WTC11 (cell line): ENCODE measurements around the gene AFG3L2. TPM values are rescaled to one million over a fixed set of nuclear protein-coding genes. Genes with fewer than 3 reads are reported as not detected.

Experiments
- ATAC-seq: fragments of 200-7000 bp; cut with Tn5 transposase; 2 replicates; pipeline ENCODE4 v1.10.0; 2021; ENCODE audit warnings: mild to moderate bottlenecking, moderate library complexity
- CTCF ChIA-PET: fragments of 300-600 bp; sonication (Branson Sonifier 250); formaldehyde crosslinking; loops from one replicate; lab custom pipeline; 2021; ENCODE audit warnings: antibody characterized with exemption; lab: Charles Lee
- POLR2A ChIA-PET: fragments of 350-600 bp; sonication (Branson Sonifier 250); formaldehyde crosslinking; loops from one replicate; lab custom pipeline; 2021; ENCODE audit warnings: antibody characterized with exemption; lab: Charles Lee
- DNase-seq: peaks from one replicate; pipeline ENCODE4 v3.0.0; 2021; ENCODE audit warnings: low spot score
- H3K27ac Mint-ChIP-seq: 2 replicates; pipeline ENCODE4 v1.8.0; 2021; ENCODE audit warnings: mixed read lengths
- H3K27me3 Mint-ChIP-seq: 2 replicates; pipeline ENCODE4 v1.8.0; 2021; ENCODE audit warnings: low read depth, mild to moderate bottlenecking, moderate library complexity, mixed read lengths
- H3K36me3 Mint-ChIP-seq: 2 replicates; pipeline ENCODE4 v1.8.0; 2021; ENCODE audit warnings: mixed read lengths
- H3K4me1 Mint-ChIP-seq: 2 replicates; pipeline ENCODE4 v1.8.0; 2022; ENCODE audit warnings: mixed read lengths
- H3K4me3 Mint-ChIP-seq: 2 replicates; pipeline ENCODE4 v1.8.0; 2021; ENCODE audit warnings: mild to moderate bottlenecking, moderate library complexity, mixed read lengths
- H3K9me3 Mint-ChIP-seq: 2 replicates; pipeline ENCODE4 v1.8.0; 2021; ENCODE audit warnings: mixed read lengths
- ATF1 ChIP-seq: sonication (generic); formaldehyde crosslinking; IDR thresholded peaks from 2 replicates; pipeline ENCODE4 v1.8.1; 2023; ENCODE audit warnings: mild to moderate bottlenecking, moderate library complexity, missing genetic modification reagents
- CBFB ChIP-seq: sonication (generic); formaldehyde crosslinking; IDR thresholded peaks from 2 replicates; pipeline ENCODE4 v1.8.1; 2022; ENCODE audit warnings: mild to moderate bottlenecking, low read depth, missing genetic modification reagents
- ELF4 ChIP-seq: sonication (generic); formaldehyde crosslinking; IDR thresholded peaks from 2 replicates; pipeline ENCODE4 v1.8.1; 2022; ENCODE audit warnings: low read depth, mild to moderate bottlenecking, moderate library complexity, missing genetic modification reagents
- IRF2 ChIP-seq: sonication (generic); formaldehyde crosslinking; IDR thresholded peaks from 2 replicates; pipeline ENCODE4 v1.8.0; 2022; ENCODE audit warnings: low read depth, missing genetic modification reagents, borderline replicate concordance
- NFYB ChIP-seq: sonication (generic); formaldehyde crosslinking; conservative IDR thresholded peaks from 2 replicates; pipeline ENCODE4 v1.8.0; 2022; ENCODE audit warnings: low read depth, missing genetic modification reagents
- NR3C1 ChIP-seq: sonication (generic); formaldehyde crosslinking; conservative IDR thresholded peaks from 2 replicates; pipeline ENCODE4 v1.8.1; 2023; ENCODE audit warnings: low read depth, mild to moderate bottlenecking, missing genetic modification reagents
- PRRX2 ChIP-seq: fragments of 250-450 bp; sonication (Bioruptor Pico); IDR thresholded peaks from 2 replicates; pipeline ENCODE4 v1.8.0; 2021; ENCODE audit warnings: mild to moderate bottlenecking
- SMAD3 ChIP-seq: sonication (generic); formaldehyde crosslinking; IDR thresholded peaks from 2 replicates; pipeline ENCODE4 v1.8.0; 2022; ENCODE audit warnings: missing genetic modification reagents, mild to moderate bottlenecking, borderline replicate concordance
- SP1 ChIP-seq: sonication (generic); formaldehyde crosslinking; conservative IDR thresholded peaks from 2 replicates; pipeline ENCODE4 v1.8.1; 2022; ENCODE audit warnings: missing genetic modification reagents
- TP53 ChIP-seq: sonication (generic); formaldehyde crosslinking; IDR thresholded peaks from 2 replicates; pipeline ENCODE4 v1.8.1; 2023; ENCODE audit warnings: mild to moderate bottlenecking, missing genetic modification reagents
- ZNF138 ChIP-seq: sonication (generic); formaldehyde crosslinking; conservative IDR thresholded peaks from 2 replicates; pipeline ENCODE4 v1.8.1; 2022; ENCODE audit warnings: mild to moderate bottlenecking, moderate library complexity, missing genetic modification reagents
- ZNF219 ChIP-seq: sonication (generic); formaldehyde crosslinking; IDR thresholded peaks from 2 replicates; pipeline ENCODE4 v1.8.0; 2023; ENCODE audit warnings: missing genetic modification reagents, mild to moderate bottlenecking, borderline replicate concordance
- ZNF232 ChIP-seq: sonication (generic); formaldehyde crosslinking; IDR thresholded peaks from 2 replicates; pipeline ENCODE4 v1.8.0; 2022; ENCODE audit warnings: mild to moderate bottlenecking, missing genetic modification reagents
- ZNF671 ChIP-seq: fragments of 250-450 bp; sonication (Bioruptor Pico); IDR thresholded peaks from 2 replicates; pipeline ENCODE4 v1.8.0; 2021; ENCODE audit warnings: mild to moderate bottlenecking
- total RNA-seq: library from RNA; stranded (reverse); gene quantifications from 3 replicates; pipeline ENCODE4 v1.2.3, GENCODE V29; 2021
- TF ChIP-seq, protein P1 (sequence below): sonication (generic); formaldehyde crosslinking; IDR thresholded peaks from 2 replicates; pipeline ENCODE4 v1.8.1; 2023; ENCODE audit warnings: mild to moderate bottlenecking, missing genetic modification reagents
- TF ChIP-seq, protein P2 (sequence below): sonication (generic); formaldehyde crosslinking; IDR thresholded peaks from 2 replicates; pipeline ENCODE4 v1.8.1; 2023; ENCODE audit warnings: mild to moderate bottlenecking, missing genetic modification reagents, borderline replicate concordance
- TF ChIP-seq, protein P3 (sequence below): fragments of 250-450 bp; sonication (Bioruptor Pico); IDR thresholded peaks from 2 replicates; pipeline ENCODE4 v1.9.0; 2021; ENCODE audit warnings: mild to moderate bottlenecking, borderline replicate concordance
- TF ChIP-seq, protein P4 (sequence below): sonication (generic); formaldehyde crosslinking; IDR thresholded peaks from 2 replicates; pipeline ENCODE4 v1.8.1; 2022; ENCODE audit warnings: mild to moderate bottlenecking, moderate library complexity, missing genetic modification reagents
- TF ChIP-seq, protein P5 (sequence below): sonication (generic); formaldehyde crosslinking; IDR thresholded peaks from 2 replicates; pipeline ENCODE4 v1.8.0; 2023; ENCODE audit warnings: mild to moderate bottlenecking, missing genetic modification reagents

Gene AFG3L2
- total RNA-seq, 1 experiment from 2014 or later, result 109 TPM

DNA sequence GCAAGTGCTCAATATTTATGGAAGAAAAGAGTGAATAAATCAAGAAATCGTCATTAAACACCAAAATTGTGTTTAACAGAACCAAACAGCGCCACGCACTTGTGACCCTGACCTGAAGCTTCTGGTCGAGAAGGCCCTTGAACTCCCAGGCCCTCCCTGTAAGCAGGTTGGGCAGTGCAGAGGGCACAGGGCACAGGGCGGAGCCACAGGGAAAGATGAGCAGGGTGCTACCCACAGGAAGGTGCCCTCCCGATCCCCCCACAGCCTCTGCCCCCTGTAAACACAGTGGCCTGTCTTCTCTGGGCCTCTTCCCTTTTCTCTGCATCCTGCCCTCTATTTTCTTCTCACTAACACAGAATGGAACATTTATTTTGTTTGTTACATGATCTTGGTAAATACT, 85.9 kb downstream of the AFG3L2 start:
- Mint-ChIP-seq H3K4me1 (peaks cover 29% of the 10 kb centered on the region), H3K27me3 (peaks cover 22% of the 10 kb centered on the region), H3K36me3 (no peaks in the 10 kb centered on the region), H3K27ac (no peak overlapping the region), H3K9me3 (no peaks in the 10 kb centered on the region), H3K4me3 (no peak overlapping the region)
- TF ChIP-seq ZNF138 (no peak), SP1 (CRISPR knock-in tag) (no peak), ZNF219 (CRISPR knock-in tag) (no peak), NR3C1 (no peak), TP53 (CRISPR knock-in tag) (no peak), NFYB (CRISPR knock-in tag) (no peak), ZNF671 (no peak), ATF1 (CRISPR knock-in tag) (no peak), SMAD3 (CRISPR knock-in tag) (no peak), CBFB (CRISPR knock-in tag) (no peak), IRF2 (CRISPR knock-in tag) (no peak)
- TF ChIP-seq, protein P1, sequence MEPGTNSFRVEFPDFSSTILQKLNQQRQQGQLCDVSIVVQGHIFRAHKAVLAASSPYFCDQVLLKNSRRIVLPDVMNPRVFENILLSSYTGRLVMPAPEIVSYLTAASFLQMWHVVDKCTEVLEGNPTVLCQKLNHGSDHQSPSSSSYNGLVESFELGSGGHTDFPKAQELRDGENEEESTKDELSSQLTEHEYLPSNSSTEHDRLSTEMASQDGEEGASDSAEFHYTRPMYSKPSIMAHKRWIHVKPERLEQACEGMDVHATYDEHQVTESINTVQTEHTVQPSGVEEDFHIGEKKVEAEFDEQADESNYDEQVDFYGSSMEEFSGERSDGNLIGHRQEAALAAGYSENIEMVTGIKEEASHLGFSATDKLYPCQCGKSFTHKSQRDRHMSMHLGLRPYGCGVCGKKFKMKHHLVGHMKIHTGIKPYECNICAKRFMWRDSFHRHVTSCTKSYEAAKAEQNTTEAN, result no peak
- TF ChIP-seq, protein P2, sequence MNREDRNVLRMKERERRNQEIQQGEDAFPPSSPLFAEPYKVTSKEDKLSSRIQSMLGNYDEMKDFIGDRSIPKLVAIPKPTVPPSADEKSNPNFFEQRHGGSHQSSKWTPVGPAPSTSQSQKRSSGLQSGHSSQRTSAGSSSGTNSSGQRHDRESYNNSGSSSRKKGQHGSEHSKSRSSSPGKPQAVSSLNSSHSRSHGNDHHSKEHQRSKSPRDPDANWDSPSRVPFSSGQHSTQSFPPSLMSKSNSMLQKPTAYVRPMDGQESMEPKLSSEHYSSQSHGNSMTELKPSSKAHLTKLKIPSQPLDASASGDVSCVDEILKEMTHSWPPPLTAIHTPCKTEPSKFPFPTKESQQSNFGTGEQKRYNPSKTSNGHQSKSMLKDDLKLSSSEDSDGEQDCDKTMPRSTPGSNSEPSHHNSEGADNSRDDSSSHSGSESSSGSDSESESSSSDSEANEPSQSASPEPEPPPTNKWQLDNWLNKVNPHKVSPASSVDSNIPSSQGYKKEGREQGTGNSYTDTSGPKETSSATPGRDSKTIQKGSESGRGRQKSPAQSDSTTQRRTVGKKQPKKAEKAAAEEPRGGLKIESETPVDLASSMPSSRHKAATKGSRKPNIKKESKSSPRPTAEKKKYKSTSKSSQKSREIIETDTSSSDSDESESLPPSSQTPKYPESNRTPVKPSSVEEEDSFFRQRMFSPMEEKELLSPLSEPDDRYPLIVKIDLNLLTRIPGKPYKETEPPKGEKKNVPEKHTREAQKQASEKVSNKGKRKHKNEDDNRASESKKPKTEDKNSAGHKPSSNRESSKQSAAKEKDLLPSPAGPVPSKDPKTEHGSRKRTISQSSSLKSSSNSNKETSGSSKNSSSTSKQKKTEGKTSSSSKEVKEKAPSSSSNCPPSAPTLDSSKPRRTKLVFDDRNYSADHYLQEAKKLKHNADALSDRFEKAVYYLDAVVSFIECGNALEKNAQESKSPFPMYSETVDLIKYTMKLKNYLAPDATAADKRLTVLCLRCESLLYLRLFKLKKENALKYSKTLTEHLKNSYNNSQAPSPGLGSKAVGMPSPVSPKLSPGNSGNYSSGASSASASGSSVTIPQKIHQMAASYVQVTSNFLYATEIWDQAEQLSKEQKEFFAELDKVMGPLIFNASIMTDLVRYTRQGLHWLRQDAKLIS (CRISPR knock-in tag), result no peak
- TF ChIP-seq, protein P3, sequence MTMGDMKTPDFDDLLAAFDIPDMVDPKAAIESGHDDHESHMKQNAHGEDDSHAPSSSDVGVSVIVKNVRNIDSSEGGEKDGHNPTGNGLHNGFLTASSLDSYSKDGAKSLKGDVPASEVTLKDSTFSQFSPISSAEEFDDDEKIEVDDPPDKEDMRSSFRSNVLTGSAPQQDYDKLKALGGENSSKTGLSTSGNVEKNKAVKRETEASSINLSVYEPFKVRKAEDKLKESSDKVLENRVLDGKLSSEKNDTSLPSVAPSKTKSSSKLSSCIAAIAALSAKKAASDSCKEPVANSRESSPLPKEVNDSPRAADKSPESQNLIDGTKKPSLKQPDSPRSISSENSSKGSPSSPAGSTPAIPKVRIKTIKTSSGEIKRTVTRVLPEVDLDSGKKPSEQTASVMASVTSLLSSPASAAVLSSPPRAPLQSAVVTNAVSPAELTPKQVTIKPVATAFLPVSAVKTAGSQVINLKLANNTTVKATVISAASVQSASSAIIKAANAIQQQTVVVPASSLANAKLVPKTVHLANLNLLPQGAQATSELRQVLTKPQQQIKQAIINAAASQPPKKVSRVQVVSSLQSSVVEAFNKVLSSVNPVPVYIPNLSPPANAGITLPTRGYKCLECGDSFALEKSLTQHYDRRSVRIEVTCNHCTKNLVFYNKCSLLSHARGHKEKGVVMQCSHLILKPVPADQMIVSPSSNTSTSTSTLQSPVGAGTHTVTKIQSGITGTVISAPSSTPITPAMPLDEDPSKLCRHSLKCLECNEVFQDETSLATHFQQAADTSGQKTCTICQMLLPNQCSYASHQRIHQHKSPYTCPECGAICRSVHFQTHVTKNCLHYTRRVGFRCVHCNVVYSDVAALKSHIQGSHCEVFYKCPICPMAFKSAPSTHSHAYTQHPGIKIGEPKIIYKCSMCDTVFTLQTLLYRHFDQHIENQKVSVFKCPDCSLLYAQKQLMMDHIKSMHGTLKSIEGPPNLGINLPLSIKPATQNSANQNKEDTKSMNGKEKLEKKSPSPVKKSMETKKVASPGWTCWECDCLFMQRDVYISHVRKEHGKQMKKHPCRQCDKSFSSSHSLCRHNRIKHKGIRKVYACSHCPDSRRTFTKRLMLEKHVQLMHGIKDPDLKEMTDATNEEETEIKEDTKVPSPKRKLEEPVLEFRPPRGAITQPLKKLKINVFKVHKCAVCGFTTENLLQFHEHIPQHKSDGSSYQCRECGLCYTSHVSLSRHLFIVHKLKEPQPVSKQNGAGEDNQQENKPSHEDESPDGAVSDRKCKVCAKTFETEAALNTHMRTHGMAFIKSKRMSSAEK (CRISPR knock-in tag), result no peak
- TF ChIP-seq, protein P4, sequence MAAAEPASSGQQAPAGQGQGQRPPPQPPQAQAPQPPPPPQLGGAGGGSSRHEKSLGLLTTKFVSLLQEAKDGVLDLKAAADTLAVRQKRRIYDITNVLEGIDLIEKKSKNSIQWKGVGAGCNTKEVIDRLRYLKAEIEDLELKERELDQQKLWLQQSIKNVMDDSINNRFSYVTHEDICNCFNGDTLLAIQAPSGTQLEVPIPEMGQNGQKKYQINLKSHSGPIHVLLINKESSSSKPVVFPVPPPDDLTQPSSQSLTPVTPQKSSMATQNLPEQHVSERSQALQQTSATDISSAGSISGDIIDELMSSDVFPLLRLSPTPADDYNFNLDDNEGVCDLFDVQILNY (CRISPR knock-in tag), result no peak
- no peak for DNase-seq
- no peak for ATAC-seq
- CTCF ChIA-PET, result interaction anchor here (0.8 kb wide), 1 partner anchor 37 kb away, joined by 3 read pairs; no protein-coding TSS in a partner anchor
- POLR2A ChIA-PET, result no interaction called here

DNA sequence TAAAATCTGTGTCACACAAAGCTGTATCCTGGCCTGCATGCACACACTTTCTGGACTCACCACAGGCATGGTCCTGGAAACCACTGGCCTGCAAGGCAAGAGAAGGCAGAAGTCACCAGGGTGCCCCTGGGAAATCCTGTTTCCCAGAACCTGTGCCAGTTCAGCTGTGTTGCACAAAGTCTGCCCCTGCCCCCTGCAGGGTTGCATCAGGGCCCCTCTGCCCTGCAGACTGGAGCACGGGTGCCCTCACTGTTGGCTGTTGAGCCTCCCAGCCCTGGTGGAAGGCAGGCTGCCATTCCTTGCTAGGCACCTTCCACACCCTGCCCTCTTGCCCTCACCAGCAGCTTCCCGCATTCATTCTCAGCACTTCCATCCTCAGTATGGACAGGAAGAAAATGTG, 86.9 kb downstream of the AFG3L2 start:
- peaks cover 30% of the 10 kb centered on the region for H3K27me3 Mint-ChIP-seq
- CTCF ChIA-PET, result interaction anchor here (4.0 to 4.4 kb wide), 2 partner anchors 12 to 18 kb away, joined by 56 to 81 read pairs; no protein-coding TSS in a partner anchor
- POLR2A ChIA-PET, result interaction anchor here (1.8 kb wide), 1 partner anchor 11 kb away, joined by 10 read pairs; no protein-coding TSS in a partner anchor
- peaks cover 29% of the 10 kb centered on the region for H3K4me1 Mint-ChIP-seq
- DNase-seq (no peak), ATAC-seq (no peak)
- no peaks in the 10 kb centered on the region for H3K9me3 Mint-ChIP-seq
- H3K36me3 Mint-ChIP-seq, result no peaks in the 10 kb centered on the region
- no peak for TF ChIP-seq SP1 (CRISPR knock-in tag)
- no peak for TF ChIP-seq ZNF232 (CRISPR knock-in tag)
- TF ChIP-seq, protein P5, sequence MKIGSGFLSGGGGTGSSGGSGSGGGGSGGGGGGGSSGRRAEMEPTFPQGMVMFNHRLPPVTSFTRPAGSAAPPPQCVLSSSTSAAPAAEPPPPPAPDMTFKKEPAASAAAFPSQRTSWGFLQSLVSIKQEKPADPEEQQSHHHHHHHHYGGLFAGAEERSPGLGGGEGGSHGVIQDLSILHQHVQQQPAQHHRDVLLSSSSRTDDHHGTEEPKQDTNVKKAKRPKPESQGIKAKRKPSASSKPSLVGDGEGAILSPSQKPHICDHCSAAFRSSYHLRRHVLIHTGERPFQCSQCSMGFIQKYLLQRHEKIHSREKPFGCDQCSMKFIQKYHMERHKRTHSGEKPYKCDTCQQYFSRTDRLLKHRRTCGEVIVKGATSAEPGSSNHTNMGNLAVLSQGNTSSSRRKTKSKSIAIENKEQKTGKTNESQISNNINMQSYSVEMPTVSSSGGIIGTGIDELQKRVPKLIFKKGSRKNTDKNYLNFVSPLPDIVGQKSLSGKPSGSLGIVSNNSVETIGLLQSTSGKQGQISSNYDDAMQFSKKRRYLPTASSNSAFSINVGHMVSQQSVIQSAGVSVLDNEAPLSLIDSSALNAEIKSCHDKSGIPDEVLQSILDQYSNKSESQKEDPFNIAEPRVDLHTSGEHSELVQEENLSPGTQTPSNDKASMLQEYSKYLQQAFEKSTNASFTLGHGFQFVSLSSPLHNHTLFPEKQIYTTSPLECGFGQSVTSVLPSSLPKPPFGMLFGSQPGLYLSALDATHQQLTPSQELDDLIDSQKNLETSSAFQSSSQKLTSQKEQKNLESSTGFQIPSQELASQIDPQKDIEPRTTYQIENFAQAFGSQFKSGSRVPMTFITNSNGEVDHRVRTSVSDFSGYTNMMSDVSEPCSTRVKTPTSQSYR (CRISPR knock-in tag), result no peak
- TF ChIP-seq ELF4, result no peak
- no peak for TF ChIP-seq PRRX2 (CRISPR knock-in tag)
- H3K27ac Mint-ChIP-seq, result no peak overlapping the region
- no peak overlapping the region for H3K4me3 Mint-ChIP-seq
